ENCODE measurements around the gene SLC9A9. TPM values are rescaled to one million over a fixed set of nuclear protein-coding genes. Genes with fewer than 3 reads are reported as not detected.

Gene SLC9A9
- total RNA-seq, 1 donor from 2014 or later: 3.0 TPM

GRCh38 chr3:143301031-143301901 lies 547.0 kb downstream of the SLC9A9 start:
- DNase-seq (ENCODE audit: low read depth): no peak

GRCh38 chr3:143298886-143299535 lies 549.3 kb downstream of the SLC9A9 start:
- H3K36me3 ChIP-seq (ENCODE audit: control insufficient read depth, insufficient read depth, low read length): no peaks in the 10 kb centered on the region
- H3K4me3 ChIP-seq (ENCODE audit: low read depth, low read length): no peak overlapping the region
- H3K27me3 ChIP-seq (ENCODE audit: control insufficient read depth, insufficient read depth, low read length): no peaks in the 10 kb centered on the region
- TF ChIP-seq CTCF (IDR thresholded peaks at IDR 0.05; ENCODE audit: insufficient read depth, low read length, poor library complexity, severe bottlenecking): no peak
- no peak for DNase-seq (ENCODE audit: low read depth)

More at GRCh38 chr3:143301031-143301901, 547.0 kb downstream of the SLC9A9 start:
- Histone ChIP-seq H3K4me3 (ENCODE audit: low read depth, low read length) (no peak overlapping the region), H3K36me3 (ENCODE audit: control insufficient read depth, insufficient read depth, low read length) (no peaks in the 10 kb centered on the region), H3K27me3 (ENCODE audit: control insufficient read depth, insufficient read depth, low read length) (no peaks in the 10 kb centered on the region)
- TF ChIP-seq CTCF (IDR thresholded peaks at IDR 0.05; ENCODE audit: insufficient read depth, low read length, poor library complexity, severe bottlenecking): no peak

GRCh38 chr3:143298380-143298779 lies 549.9 kb downstream of the SLC9A9 start:
- no peak for DNase-seq (ENCODE audit: low read depth)
- no peak for TF ChIP-seq CTCF (IDR thresholded peaks at IDR 0.05; ENCODE audit: insufficient read depth, low read length, poor library complexity, severe bottlenecking)
- Histone ChIP-seq H3K27me3 (ENCODE audit: control insufficient read depth, insufficient read depth, low read length) (no peaks in the 10 kb centered on the region), H3K4me3 (ENCODE audit: low read depth, low read length) (no peak overlapping the region), H3K36me3 (ENCODE audit: control insufficient read depth, insufficient read depth, low read length) (no peaks in the 10 kb centered on the region)

GRCh38 chr3:143295201-143296080 lies 552.8 kb downstream of the SLC9A9 start:
- DNase-seq (ENCODE audit: low read depth): no peak
- Histone ChIP-seq H3K36me3 (ENCODE audit: control insufficient read depth, insufficient read depth, low read length) (no peaks in the 10 kb centered on the region), H3K27me3 (ENCODE audit: control insufficient read depth, insufficient read depth, low read length) (no peaks in the 10 kb centered on the region), H3K4me3 (ENCODE audit: low read depth, low read length) (no peak overlapping the region)
- TF ChIP-seq CTCF (IDR thresholded peaks at IDR 0.05; ENCODE audit: insufficient read depth, low read length, poor library complexity, severe bottlenecking): no peak

- Histone ChIP-seq H3K27me3 (ENCODE audit: control insufficient read depth, insufficient read depth, low read length) (no peaks in the 10 kb centered on the region), H3K4me3 (ENCODE audit: low read depth, low read length) (no peak overlapping the region), H3K36me3 (ENCODE audit: control insufficient read depth, insufficient read depth, low read length) (no peaks in the 10 kb centered on the region)
- TF ChIP-seq CTCF (IDR thresholded peaks at IDR 0.05; ENCODE audit: insufficient read depth, low read length, poor library complexity, severe bottlenecking): no peak
- no peak for DNase-seq (ENCODE audit: low read depth)
These were observed 554.1 kb downstream of the SLC9A9 start for GRCh38 chr3:143294188-143294587.
